Neutrophil (primary cell): ENCODE measurements around the gene MAP2.

Experiments used
- H3K27ac ChIP-seq: fragments of 200-600 bp; sonication (generic); 2 replicates; pipeline ENCODE4 v1.5.1; 2016; ENCODE audit warnings: mild to moderate bottlenecking, moderate library complexity
- H3K27me3 ChIP-seq: fragments of 200-600 bp; sonication (generic); 2 replicates; pipeline ENCODE4 v1.6.0; 2016; ENCODE audit warnings: mild to moderate bottlenecking
- H3K36me3 ChIP-seq: fragments of 200-600 bp; sonication (generic); 2 replicates; pipeline ENCODE4 v1.5.1; 2017
- H3K4me1 ChIP-seq, 2 experiments: fragments of 200-600 bp in 1 of 2; sonication (generic) in 1 of 2; 1 replicate in 1 of 2; 2 replicates in 1 of 2; pipeline versions ENCODE4 v1.5.1 to v1.6.1; 2013 to 2016; ENCODE audit warnings: low read depth in 1 of 2, low read length in 1 of 2, mild to moderate bottlenecking in 1 of 2, moderate library complexity in 1 of 2; ENCODE audit not compliant: control insufficient read depth in 1 of 2, insufficient read depth in 1 of 2
- H3K4me3 ChIP-seq, 2 experiments: fragments of 200-600 bp in 1 of 2; sonication (generic) in 1 of 2; 1 replicate in 1 of 2; 2 replicates in 1 of 2; pipeline ENCODE4 v1.5.1; 2013 to 2016; ENCODE audit warnings: low read depth in 1 of 2, low read length in 1 of 2, mild to moderate bottlenecking in 1 of 2, moderate library complexity in 1 of 2
- H3K9me3 ChIP-seq: fragments of 200-600 bp; sonication (generic); 2 replicates; pipeline ENCODE4 v1.5.1; 2016
- CTCF ChIP-seq: fragments of 200-600 bp; sonication (generic); IDR thresholded peaks from 2 replicates; pipeline ENCODE4 v1.5.1; 2016; ENCODE audit warnings: antibody characterized with exemption

MAP2 gene

GRCh38 chr2:209391776-209392401, 32.0 kb upstream of the MAP2 start:
- Histone ChIP-seq H3K9me3 (no peaks in the 10 kb centered on the region), H3K27ac (no peak overlapping the region), H3K4me3 (no peak overlapping the region), H3K4me1 (no peaks in the 10 kb centered on the region), H3K27me3 (no peaks in the 10 kb centered on the region), H3K36me3 (no peaks in the 10 kb centered on the region)
- no peak for TF ChIP-seq CTCF

- Histone ChIP-seq H3K27ac (no peak overlapping the region), H3K36me3 (no peaks in the 10 kb centered on the region), H3K4me1 (no peaks in the 10 kb centered on the region), H3K9me3 (no peaks in the 10 kb centered on the region), H3K4me3 (no peak overlapping the region), H3K27me3 (no peaks in the 10 kb centered on the region)
- no peak for TF ChIP-seq CTCF
Measured at GRCh38 chr2:209395229-209395628, 28.6 kb upstream of the MAP2 start.

GRCh38 chr2:209395652-209396051, 28.2 kb upstream of the MAP2 start:
- TF ChIP-seq CTCF, result no peak
- Histone ChIP-seq H3K27me3 (no peaks in the 10 kb centered on the region), H3K4me1 (no peaks in the 10 kb centered on the region), H3K4me3 (no peak overlapping the region), H3K36me3 (no peaks in the 10 kb centered on the region), H3K27ac (no peak overlapping the region), H3K9me3 (no peaks in the 10 kb centered on the region)

- no peaks in the 10 kb centered on the region for H3K27me3 ChIP-seq
- TF ChIP-seq CTCF, result no peak
- H3K36me3 ChIP-seq, result no peaks in the 10 kb centered on the region
- H3K27ac ChIP-seq, result no peak overlapping the region
- no peaks in the 10 kb centered on the region for H3K9me3 ChIP-seq
- no peaks in the 10 kb centered on the region for H3K4me1 ChIP-seq
- H3K4me3 ChIP-seq, result no peak overlapping the region
Measured at GRCh38 chr2:209398463-209398862, 25.4 kb upstream of the MAP2 start.

- no peak for TF ChIP-seq CTCF
- no peaks in the 10 kb centered on the region for H3K27me3 ChIP-seq
Measured at GRCh38 chr2:209401788-209402187, 22.1 kb upstream of the MAP2 start.

GRCh38 chr2:209411296-209411695, 12.6 kb upstream of the MAP2 start:
- H3K27ac ChIP-seq, result no peak overlapping the region
- H3K9me3 ChIP-seq, result no peaks in the 10 kb centered on the region
- H3K4me1 ChIP-seq, result no peaks in the 10 kb centered on the region
- H3K4me3 ChIP-seq, result no peak overlapping the region
- H3K27me3 ChIP-seq, result no peaks in the 10 kb centered on the region
- H3K36me3 ChIP-seq, result no peaks in the 10 kb centered on the region
- no peak for TF ChIP-seq CTCF

More at GRCh38 chr2:209401788-209402187, 22.1 kb upstream of the MAP2 start:
- Histone ChIP-seq H3K27ac (no peak overlapping the region), H3K4me3 (no peak overlapping the region), H3K36me3 (no peaks in the 10 kb centered on the region), H3K4me1 (no peaks in the 10 kb centered on the region), H3K9me3 (no peaks in the 10 kb centered on the region)
